OCI-LY3 (cell line): Measurements from ENCODE around the gene C19orf73.

Experiments
- H2AFZ ChIP-seq: fragments of 200-600, 300-600 bp; shearing (Covaris generic); 2 replicates; pipeline ENCODE4 v1.6.0; 2014; ENCODE audit warnings: antibody characterized with exemption, low read depth, low read length
- H3K27ac ChIP-seq: fragments of 200-600, 300-600 bp; sonication (generic); 2 replicates; pipeline ENCODE4 v1.5.1; 2014; ENCODE audit warnings: mild to moderate bottlenecking, low read length, moderate library complexity, mixed read lengths
- H3K27me3 ChIP-seq: fragments of 200-600, 300-600 bp; sonication (generic); 2 replicates; pipeline ENCODE4 v1.6.1; 2014; ENCODE audit warnings: low read depth, low read length, mixed read lengths
- H3K36me3 ChIP-seq: fragments of 200-600, 300-600 bp; sonication (generic); replicated peaks from 2 replicates; pipeline ENCODE3; 2014; ENCODE audit warnings: low read depth, low read length, mixed read lengths
- H3K4me1 ChIP-seq: fragments of 300-600, 200-600 bp; sonication (generic); 2 replicates; pipeline ENCODE4 v1.6.1; 2014; ENCODE audit warnings: low read length, mixed read lengths
- H3K4me2 ChIP-seq: fragments of 200-600, 300-600 bp; sonication (generic); 2 replicates; pipeline ENCODE4 v1.6.1; 2014; ENCODE audit warnings: low read length, mixed read lengths
- H3K4me3 ChIP-seq: fragments of 300-600, 200-600 bp; sonication (generic); 2 replicates; pipeline ENCODE4 v1.5.1; 2014; ENCODE audit warnings: antibody characterized with exemption, mild to moderate bottlenecking, low read length, moderate library complexity
- H3K79me2 ChIP-seq: fragments of 300-600, 200-600 bp; shearing (Covaris generic); 2 replicates; pipeline ENCODE4 v1.6.1; 2014; ENCODE audit warnings: mild to moderate bottlenecking, low read length, mixed read lengths
- H3K9ac ChIP-seq: fragments of 300-600, 200-600 bp; shearing (Covaris generic); 2 replicates; pipeline ENCODE4 v1.6.0; 2014; ENCODE audit warnings: mild to moderate bottlenecking, low read length, moderate library complexity
- H3K9me3 ChIP-seq: fragments of 200-600, 300-600 bp; shearing (Covaris generic); 2 replicates; pipeline ENCODE4 v1.6.1; 2014; ENCODE audit warnings: low read length, mixed read lengths; ENCODE audit not compliant: insufficient read depth
- H4K20me1 ChIP-seq: fragments of 200-600, 300-600 bp; sonication (generic); 2 replicates; pipeline ENCODE4 v1.6.1; 2016; ENCODE audit warnings: low read length, mixed read lengths; ENCODE audit not compliant: insufficient read depth
- CTCF ChIP-seq: fragments of 200-600, 300-600 bp; sonication (generic); IDR thresholded peaks from 2 replicates; pipeline ENCODE4 v1.5.1; 2014; ENCODE audit warnings: antibody characterized with exemption, low read length, low read depth
- EZH2phosphoT487 ChIP-seq: fragments of 200-600 bp; shearing (Covaris generic); IDR thresholded peaks from 2 replicates; pipeline ENCODE4 v1.6.1; 2018; ENCODE audit warnings: antibody characterized with exemption, mixed run types, low read depth

Gene C19orf73

DNA sequence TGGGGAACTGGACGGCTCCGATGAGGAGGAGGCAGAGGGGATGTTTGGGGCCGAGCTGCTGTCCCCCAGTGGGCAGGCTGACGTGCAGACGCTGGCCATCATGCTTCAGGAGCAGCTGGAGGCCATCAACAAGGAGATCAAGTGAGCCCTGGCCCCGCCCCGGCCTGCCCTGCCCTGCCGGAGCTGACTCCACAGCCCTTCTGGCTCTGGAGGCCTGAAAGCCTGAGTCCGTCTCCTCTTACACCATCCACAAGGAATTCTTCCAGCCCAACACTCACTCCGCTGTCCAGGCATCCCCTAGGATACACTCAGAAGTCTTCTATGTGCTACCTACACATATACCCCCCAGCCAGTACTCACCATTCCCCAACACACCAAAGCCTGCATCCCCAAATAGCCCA lies 17.8 kb upstream of the C19orf73 start:
- Histone ChIP-seq H2AFZ (no peak overlapping the region), H4K20me1 (no peaks in the 10 kb centered on the region), H3K27ac (no peak overlapping the region), H3K9me3 (no peaks in the 10 kb centered on the region), H3K4me3 (no peak overlapping the region), H3K79me2 (no peaks in the 10 kb centered on the region), H3K4me2 (no peak overlapping the region), H3K36me3 (peaks cover 34% of the 10 kb centered on the region), H3K4me1 (no peaks in the 10 kb centered on the region), H3K27me3 (no peaks in the 10 kb centered on the region), H3K9ac (no peak overlapping the region)
- TF ChIP-seq CTCF (no peak), EZH2phosphoT487 (no peak)

- H3K27ac ChIP-seq = no peak overlapping the region
These were observed 16.7 kb upstream of the C19orf73 start for GRCh38 chr19:49135686-49136085.

GRCh38 chr19:49133621-49134454 lies 14.9 kb upstream of the C19orf73 start:
- H4K20me1 ChIP-seq = 0 out of 2 replicates have a peak, but pooled peaks cover 2% of the 10 kb centered on the region
- H3K9ac ChIP-seq = no peak overlapping the region
- no peak for TF ChIP-seq CTCF
- no peak for TF ChIP-seq EZH2phosphoT487
- no peaks in the 10 kb centered on the region for H3K9me3 ChIP-seq
- peaks cover 39% of the 10 kb centered on the region for H3K36me3 ChIP-seq
- H3K4me2 ChIP-seq = no peak overlapping the region
- no peaks in the 10 kb centered on the region for H3K27me3 ChIP-seq
- H3K4me3 ChIP-seq = no peak overlapping the region
- H2AFZ ChIP-seq = no peak overlapping the region
- no peaks in the 10 kb centered on the region for H3K79me2 ChIP-seq
- no peaks in the 10 kb centered on the region for H3K4me1 ChIP-seq
- H3K27ac ChIP-seq = no peak overlapping the region

More at GRCh38 chr19:49135686-49136085, 16.7 kb upstream of the C19orf73 start:
- Histone ChIP-seq H3K9me3 (no peaks in the 10 kb centered on the region), H3K4me3 (no peak overlapping the region), H2AFZ (no peak overlapping the region), H3K9ac (no peak overlapping the region), H4K20me1 (no peaks in the 10 kb centered on the region), H3K79me2 (no peaks in the 10 kb centered on the region), H3K36me3 (peaks cover 32% of the 10 kb centered on the region), H3K27me3 (no peaks in the 10 kb centered on the region), H3K4me2 (no peak overlapping the region), H3K4me1 (no peaks in the 10 kb centered on the region)
- TF ChIP-seq CTCF (no peak), EZH2phosphoT487 (no peak)

- Histone ChIP-seq H3K9me3 (no peaks in the 10 kb centered on the region), H3K79me2 (no peaks in the 10 kb centered on the region), H3K4me1 (no peaks in the 10 kb centered on the region), H2AFZ (no peak overlapping the region), H3K27me3 (no peaks in the 10 kb centered on the region), H3K4me3 (no peak overlapping the region), H3K9ac (no peak overlapping the region), H3K27ac (no peak overlapping the region), H4K20me1 (0 out of 2 replicates have a peak, but pooled peaks cover 5% of the 10 kb centered on the region), H3K36me3 (peaks cover 39% of the 10 kb centered on the region), H3K4me2 (no peak overlapping the region)
- TF ChIP-seq CTCF (no peak), EZH2phosphoT487 (no peak)
These were observed 14.1 kb upstream of the C19orf73 start for GRCh38 chr19:49132974-49133609.
